C1 segment of cervical spinal cord (tissue), 14 donors: ENCODE data around the gene KBTBD12.

Experiments
- DNase-seq, 14 donors: peaks; one replicate each; lab custom pipeline; 2025; lab: John Stamatoyannopoulos, UW

KBTBD12 gene

DNA sequence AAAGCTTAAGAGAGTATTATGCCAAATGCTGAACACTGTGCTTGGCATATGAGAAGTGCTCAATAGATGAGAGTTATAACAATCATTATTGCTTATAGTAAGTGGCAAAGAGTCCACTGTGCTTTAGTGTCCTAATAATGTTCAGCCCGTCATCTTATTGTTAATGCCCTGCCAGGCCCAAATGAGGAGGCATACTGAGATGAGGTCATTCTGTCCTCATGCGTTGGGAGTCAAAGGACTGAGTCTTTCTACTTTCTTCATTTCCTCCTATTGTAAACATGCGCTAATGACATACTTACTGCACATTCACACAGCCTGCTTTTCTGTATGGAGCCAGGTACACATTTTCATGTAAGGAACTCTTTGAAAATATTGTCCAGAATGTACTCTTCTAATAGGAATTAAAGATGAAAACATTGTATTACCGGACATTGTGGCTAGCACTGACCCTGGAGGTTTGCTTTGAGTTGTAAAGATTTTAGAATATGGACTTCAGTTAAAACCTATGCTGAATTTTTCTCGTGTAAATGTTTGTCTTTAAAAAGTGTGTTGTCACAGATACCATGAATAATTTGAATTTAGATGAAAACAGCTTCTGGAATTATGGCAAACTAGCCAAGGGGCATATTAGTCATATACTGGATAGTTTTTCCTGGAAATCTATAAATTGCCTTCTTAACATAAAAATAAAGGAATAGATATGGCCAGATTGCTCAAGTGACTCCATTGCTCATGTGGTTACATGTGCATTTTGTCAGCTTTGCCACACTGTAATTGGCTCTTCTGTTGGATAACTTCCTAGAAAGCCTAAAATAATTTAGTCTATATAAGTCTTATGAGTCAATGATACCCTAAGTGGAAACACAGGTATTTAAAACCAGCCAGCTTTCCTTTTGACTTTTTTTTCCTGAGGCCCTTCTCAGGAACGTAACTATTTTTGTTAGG, 38.3 kb downstream of the KBTBD12 start:
- no peak for DNase-seq

DNA sequence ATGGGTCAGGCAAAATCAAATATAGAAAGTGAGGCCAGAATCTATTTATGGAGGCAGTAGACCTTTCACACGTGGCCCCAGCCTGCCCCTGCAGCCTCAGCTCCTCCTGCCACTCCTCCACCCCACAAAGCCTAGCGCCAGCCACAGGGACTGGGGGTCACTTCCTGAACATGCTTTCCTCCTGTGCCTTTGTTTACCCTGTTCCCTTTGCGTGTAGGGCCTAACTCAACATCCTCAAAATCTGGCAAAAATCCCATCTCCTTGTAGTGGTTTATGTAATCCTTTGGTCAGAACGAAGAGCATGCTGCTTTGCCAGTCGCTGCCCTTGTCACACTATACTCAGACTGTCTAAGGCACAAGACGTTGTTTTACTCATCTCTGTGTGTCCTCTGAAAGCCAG, 39.6 kb downstream of the KBTBD12 start:
- peak in 7 of 14 donors; percentile 15 to 45 (median 30) for DNase-seq

DNA sequence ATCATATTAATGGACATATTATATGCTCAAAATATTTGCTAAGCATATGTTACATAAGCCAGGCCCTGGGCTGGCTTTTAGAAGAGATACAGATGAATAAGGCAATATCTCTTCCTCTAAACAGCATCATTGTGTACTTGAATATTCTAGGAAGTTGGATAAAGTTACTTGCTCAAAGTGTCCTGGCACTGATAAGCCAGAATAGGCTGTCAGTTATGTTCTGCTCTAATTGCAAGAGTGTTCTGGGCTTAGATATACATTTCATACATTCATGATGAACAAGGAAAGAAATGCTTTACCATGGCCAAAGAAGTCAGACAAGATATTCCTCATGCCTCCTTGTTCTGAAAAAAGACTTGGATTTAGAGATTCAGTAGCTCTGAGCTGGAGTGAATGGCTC, 40.7 kb downstream of the KBTBD12 start:
- no peak for DNase-seq

DNA sequence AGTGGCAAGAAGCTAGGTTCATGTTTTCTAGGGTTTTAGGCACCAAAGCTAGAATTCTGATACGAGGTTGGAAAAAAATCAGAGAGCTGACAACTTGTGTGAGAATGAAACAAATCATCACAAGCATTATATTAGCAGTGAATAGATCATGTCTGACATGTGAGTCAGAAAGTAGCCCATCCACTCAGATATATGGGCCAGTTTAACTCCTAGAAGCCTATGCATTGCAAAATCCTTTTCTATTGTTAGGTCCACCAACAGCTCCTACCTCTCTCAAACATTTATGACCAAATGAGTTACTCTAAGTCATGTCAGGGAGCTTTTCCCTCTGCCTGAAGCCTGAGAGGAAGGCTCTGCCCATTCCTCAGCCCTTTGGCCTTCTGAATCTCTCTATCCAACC, 44.0 kb downstream of the KBTBD12 start:
- DNase-seq, result no peak

DNA sequence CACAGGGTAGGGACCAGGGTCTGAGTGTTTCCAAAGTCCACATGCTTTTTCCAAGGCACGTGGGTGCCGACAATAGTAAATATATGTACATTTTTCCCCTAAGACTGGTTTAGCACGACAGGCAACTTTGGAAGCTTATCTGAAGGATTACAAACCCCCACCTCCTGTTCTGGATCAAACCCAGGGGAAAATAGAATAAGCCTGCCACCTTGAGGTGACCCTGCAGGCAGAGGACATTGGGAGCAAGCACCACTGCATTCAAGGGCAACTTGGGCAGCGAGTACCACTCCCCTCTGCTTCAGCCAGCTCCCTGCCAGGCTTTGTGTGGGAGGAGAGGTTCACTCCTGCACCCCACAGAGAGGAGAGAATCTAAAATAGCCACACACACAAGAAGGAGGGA, 44.8 kb downstream of the KBTBD12 start:
- DNase-seq, result peak in 1 of 14 donors; percentile 49

DNA sequence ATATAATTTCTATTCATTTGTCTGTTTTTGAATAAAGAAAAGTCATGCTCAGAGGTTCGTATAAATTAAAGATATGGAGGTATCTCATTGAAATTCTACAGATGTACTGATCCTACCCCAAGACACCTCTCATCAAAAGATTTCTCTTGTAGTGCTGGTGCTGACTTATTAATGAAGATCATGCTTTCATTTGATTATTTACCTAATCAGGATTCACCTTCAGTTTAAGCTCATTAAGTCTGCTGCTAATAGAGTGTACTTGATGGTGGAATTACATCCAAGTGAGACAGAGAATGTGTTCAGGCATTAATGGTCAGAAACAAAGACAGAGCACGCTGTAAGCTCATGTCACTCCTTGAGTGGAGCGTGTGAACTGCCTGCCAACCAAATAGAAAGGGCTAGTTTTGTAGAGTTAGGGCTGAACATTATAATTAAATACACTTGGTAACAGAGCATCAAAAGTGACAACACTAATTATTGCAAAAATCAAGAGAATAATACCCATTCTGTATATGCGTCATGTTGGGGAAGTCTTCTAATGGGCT, 45.5 kb downstream of the KBTBD12 start:
- DNase-seq, result no peak

DNA sequence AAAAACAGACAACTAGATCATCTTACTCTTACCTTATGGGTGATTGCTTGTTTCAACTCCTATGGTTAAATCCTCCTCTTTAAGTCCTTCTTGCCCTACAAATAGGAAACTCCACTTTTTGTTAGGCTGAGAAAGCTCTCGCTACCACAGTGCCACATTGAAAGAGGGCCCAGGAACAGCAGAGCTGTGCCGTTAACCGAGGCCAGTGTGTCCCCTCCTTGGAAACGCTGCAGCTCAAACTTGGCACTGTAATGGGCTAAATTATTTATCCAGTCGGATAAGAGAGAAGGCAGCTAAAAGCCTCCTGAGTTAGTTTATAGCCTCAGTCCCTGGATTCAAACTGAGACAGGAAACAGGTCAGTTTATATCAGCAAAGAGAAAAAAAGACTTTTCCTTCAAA, 46.1 kb downstream of the KBTBD12 start:
- no peak for DNase-seq

DNA sequence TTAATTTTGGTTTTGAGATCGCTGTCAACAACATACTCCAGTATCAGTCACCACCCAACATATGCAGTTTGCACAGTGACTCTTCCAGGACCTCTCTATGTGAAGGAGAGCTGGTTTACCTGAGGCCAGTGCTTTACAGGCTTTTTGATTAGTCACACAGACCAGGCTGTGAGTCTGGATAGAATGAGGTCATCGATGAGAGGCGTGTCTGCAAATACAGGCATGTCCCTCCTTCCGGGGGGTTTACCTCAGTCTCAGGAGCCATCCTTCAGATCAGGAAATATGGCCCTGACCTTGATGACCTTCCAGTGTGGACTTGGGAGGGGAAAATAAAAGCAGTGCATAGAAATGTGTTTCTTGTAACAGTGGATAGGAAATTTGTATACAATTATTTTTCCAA, 46.9 kb downstream of the KBTBD12 start:
- no peak for DNase-seq

DNA sequence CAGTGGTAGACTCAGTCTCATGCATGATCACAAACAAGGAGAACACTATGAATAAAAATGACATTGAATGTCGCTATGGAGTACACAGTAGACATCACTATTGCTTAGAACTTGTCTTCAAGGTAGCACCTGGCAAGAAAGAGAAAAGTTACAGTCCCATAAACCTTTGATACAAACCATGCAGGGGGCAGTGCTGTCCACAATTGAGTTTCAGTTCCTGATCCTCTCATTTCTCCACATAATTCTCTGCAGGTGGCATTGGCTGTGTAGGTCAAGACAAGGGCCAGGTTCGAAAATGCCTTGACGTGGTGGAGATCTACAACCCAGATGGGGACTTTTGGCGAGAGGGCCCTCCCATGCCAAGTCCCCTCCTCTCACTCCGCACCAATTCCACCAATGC, 47.9 kb downstream of the KBTBD12 start:
- DNase-seq, result no peak

DNA sequence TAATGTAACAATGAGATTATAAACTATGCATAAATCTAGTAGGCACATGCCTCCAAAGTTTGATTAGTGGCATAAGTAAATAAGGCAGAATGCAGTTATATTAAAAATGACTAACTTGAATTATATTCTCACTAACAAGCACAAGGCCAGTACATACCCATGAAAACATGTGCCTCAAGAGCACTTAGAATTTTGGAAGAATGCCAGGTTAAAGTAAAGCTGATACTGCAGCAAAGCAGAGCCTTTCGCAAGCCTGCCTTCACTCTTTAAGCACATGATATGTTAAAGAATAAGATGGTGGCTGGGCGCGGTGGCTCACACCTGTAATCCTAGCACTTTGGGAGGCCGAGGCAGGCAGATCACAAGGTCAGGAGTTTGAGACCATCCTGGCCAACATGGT, 49.0 kb downstream of the KBTBD12 start:
- no peak for DNase-seq

DNA sequence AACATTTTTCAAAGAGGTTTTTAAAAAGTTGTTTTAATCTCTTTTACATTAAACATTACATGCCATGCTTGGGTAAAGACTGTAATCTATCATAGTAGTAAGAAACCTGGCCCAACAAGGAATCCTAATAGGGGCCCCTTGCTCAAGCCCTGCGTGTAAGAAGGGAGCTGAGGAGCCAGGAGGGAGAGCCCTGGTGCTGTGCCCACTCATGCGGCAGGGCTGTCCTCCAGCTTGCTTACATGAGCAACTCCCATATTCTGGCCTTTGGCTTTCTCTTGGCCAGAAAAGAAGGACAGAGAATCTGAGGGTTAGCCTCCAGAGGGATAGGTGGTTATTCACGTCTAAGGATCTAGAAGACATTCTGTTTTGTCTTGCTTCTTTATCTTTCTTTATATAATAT, 49.8 kb downstream of the KBTBD12 start:
- DNase-seq, result no peak

DNA sequence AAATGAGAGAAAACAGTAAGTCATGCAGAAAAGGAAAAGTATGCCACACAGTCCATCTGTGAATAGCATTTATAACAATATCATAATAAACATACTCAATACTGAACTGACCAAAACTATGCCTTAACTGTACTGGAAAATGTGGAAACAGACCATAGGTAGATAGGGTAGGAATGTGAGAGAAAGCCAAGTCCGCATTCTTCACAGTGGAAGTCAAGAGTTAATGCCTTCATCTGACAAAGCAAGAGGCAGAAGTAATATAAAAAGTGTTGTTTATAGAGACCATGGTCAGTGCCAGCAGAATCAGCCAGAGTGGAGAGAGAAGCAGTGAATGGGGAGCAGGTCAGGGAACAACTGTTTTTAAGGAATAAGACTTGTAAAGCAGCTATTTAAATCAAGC, 52.3 kb downstream of the KBTBD12 start:
- DNase-seq, result no peak

DNA sequence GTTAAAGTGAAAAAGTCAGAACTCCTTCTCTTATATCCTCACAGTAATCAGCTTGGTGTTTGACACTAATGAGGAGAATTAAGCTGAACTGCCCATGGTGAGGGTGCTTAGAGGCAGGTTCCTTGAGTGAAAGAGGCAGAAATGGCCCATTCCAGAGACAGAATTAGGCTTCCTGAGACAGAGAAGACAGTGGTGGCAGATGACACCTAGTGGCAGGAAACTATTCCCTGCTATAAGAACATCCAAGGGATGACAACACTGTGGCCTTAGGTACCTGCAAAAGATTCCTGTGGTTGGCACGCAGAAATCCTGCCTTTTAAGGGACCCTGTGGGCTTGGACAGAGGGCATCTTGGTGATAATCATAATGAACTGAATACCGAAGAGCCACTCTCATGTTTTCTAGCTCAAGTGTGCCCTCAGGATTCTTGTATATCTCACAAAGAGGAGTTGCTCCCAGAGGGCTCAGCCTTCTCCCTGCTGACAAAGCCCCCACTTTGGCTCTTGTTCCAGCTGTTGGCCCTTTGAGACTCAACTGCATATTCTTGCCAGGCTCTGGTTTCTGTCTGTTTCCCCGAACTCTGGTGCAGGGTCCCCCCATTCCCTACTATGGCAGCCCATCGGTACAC, 56.0 kb downstream of the KBTBD12 start:
- peak in 4 of 14 donors; percentile 19 to 52 (median 26) for DNase-seq

DNA sequence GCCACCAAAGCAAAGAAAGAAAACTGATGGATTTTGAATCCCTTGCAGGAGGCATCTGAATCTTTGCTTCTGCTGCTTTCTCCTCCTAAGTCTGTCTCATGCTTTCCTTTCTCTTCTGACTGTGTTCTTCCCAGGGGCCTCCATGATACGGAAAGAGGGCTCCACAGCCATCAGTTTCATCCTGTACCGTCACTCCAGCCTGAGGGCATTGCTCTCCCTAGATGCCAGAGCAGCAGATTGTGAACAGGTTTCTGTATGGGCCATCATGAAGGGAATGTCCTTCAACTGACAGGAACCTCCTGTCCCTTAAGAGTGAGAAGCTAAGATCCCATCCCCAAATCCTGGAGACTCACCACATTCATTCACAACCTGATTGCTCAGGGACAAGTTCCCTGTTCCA, 59.2 kb downstream of the KBTBD12 start:
- DNase-seq, result no peak

DNA sequence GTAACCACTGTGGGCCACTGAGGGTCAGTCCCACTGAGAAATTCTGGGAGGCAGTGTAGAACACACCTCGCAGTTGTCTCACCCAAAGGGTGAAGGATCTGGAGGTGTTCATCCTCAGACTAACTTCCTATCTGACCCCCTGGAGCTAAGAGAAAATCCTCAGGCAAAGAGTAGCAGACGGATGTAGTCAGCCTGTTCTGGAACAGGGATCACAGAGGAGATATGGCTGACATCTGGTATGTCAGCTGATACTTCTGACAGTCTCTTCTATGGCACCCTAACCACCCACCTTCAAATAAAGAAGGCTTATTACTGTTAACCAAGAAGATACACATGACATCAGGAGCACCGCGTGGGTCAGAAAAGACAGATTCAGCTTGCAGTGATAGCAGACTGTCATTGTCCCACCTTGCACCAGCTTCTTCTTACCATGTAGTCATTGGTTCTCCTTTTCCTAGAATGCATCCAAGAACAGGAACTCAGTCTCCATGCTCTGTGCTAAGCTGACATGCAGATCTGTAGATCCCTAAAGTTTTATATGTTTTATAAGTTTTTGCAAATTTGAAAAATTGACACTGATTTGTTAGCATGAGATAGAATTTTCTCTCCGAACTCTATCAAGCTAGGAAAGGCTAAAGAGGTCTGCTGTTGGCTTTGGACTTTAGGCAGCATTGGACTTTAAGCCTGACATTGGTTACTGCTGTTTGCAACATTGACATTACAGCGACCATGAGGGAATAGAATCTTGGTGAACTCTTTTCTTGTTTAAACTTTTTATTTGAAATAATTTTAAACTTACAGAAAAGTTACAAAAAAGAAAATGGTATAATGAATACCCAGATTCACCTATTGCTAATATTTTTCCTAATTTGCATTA, 60.4 kb downstream of the KBTBD12 start:
- no peak for DNase-seq

DNA sequence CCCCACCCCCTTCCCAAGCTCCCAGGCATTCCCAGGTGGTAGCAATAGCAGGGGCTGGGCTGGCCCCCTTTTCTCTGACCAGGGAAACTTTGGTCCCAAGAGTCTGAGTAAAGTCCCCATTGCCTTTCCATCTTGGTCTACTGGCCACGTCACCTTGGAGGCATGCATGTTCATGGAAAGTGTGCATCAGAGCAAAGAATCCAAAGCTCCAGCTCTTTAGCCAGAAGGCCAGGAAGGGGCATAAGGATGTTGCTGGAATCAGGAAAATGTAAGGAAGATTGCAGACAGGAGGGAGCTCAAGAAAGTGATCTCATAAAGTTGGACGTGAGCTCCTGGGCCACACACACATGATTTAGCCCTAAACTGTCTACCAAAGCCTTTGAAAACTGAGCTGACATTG, 63.6 kb downstream of the KBTBD12 start:
- DNase-seq, result no peak

DNA sequence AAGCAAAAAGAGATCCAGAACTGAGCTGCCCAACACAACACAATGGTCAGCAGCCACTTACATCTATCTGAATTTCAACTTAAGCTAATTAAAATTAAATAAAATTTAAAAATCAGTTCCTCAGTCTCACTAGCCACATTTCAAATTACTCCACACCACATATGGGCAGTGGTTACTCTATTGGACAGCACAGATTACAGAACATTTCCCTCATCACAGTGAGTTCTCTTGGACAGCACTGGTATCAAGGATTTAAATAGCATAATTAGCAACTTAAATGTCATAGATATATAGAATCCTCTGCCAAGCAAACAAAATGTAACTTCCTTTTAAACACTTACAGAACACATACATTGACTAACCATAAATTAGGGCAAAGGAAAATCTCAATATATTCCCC, 64.4 kb downstream of the KBTBD12 start:
- DNase-seq, result no peak

DNA sequence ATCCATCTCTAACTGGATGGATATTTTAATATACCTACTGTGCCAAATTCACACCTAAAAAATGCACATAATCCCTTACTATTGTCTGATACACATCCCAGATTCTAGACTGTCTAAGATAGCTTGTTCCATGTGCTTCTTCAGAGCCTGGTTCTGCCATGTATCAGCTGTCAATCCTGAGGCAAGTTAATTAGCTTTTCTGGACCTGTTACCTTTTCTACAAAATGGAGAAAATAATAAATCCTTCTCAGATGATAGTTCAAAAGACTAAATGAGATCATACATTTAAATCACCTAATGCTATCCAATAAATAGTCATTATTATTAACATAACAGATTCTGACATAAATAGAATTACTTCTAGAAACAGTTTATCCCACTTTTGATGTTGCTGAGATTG, 66.1 kb downstream of the KBTBD12 start:
- DNase-seq, result no peak

DNA sequence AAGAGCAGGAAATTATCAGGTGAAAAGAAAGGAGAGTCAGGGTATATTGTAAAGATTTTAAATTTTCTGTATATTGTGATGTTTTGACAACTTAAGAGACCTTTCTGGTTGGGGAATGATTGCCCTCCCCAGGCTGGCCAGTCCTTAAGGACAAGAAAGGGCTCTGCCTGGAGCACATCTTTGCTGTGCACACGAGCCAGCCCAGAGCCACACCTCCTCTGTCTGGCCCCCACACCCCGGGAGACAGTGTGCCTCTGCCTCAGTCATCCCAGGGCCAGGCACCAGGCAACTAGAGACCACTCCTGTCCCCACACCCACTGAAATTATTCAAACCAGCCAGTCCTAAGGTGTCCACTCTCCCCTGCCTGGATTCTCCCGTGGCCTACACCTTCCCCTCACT, 67.1 kb downstream of the KBTBD12 start:
- no peak for DNase-seq

DNA sequence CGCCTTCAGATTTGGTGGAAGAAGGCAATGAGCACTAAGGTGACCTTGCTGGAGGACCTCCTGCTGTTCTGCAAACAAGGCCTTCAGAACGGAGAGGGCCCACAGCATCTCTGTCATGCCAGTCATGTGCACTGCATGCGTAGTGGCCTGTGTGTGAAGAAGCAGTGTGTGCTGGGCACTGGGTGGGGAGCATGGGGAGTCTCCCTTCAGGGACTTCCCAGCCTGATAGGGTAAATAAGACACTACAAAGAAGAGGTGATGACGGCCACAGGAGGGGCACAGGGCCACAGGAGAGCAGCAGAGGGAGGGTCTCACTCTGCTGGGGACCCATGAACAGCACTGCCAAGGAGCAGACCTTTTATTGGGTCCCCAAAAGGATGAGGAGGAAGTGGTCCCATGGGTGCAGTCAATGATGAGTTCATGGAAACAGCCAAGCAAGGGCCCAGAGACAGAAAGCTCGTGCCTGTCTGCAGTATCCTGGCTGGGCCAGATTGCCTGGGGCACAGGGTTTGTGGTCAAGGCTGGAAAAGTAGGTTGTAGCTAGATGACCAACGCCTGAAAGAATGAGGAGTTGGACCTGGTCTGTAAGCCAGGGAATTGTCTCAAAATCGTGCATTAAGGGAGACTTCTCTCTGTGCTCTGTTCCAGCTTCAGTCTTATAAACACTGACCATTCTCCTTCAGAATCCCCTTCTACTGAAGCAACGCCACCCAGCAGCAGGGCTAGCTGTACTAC, 69.4 kb downstream of the KBTBD12 start:
- DNase-seq, result no peak

DNA sequence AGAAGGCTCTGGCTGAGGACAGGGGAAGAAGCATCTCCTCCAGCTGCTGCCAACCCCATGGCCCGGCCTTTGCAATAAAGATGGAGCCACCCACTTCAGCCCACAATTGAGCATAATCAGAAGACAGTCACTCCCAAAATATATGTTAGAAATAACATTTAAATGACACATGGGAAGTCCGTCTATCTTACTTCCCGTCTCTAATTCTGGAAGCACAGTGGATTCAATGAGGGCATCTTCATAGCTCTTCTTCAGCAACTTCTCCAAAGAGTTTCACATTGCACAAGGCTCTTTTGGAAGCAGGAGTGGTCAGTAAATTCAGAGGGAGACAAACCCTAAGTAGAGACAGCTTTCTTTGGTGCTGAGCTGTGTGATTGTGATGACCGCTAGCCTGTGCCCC, 70.2 kb downstream of the KBTBD12 start:
- DNase-seq, result no peak
